Measurements from ENCODE around the gene FCAMR.

The FCAMR gene, protein sequence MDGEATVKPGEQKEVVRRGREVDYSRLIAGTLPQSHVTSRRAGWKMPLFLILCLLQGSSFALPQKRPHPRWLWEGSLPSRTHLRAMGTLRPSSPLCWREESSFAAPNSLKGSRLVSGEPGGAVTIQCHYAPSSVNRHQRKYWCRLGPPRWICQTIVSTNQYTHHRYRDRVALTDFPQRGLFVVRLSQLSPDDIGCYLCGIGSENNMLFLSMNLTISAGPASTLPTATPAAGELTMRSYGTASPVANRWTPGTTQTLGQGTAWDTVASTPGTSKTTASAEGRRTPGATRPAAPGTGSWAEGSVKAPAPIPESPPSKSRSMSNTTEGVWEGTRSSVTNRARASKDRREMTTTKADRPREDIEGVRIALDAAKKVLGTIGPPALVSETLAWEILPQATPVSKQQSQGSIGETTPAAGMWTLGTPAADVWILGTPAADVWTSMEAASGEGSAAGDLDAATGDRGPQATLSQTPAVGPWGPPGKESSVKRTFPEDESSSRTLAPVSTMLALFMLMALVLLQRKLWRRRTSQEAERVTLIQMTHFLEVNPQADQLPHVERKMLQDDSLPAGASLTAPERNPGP

DNA sequence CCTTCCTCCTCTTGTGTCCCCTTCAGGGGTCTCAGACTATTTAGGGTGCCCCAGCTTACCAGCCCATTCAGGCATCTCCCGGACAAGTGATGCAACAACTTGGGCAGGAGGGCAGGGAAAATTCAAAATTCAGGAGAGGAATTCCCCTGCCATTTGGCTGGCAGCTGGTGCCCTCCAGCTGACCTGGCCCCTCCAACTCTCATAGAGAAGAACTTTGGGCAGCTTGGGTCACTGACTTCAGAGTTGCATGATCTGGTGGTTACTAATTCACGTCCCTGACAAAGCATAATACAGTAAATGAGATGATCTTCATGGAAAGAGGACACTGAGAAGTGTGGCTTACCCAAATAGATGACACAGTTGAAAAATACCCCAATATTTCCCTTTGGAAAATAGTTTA, at the start of gene FCAMR:
FCAMR (minus strand) TSS at position 15 of the 400 bp plus-strand sequence. CDS start 335 bp downstream, outside the sequence.
- DNase-seq (ENCODE audit: low read depth, low spot score), result no peak
- Histone ChIP-seq H3K9me3 (ENCODE audit: insufficient read depth, low read length) (no peaks in the 10 kb centered on the region), H3K36me3 (ENCODE audit: insufficient read depth, insufficient read length, low read length) (no peaks in the 10 kb centered on the region), H3K9ac (ENCODE audit: insufficient read length, low read depth) (no peak within 1 kb of the TSS), H3K4me1 (ENCODE audit: insufficient read depth, insufficient read length) (no peaks in the 10 kb centered on the region), H3K4me3 (ENCODE audit: insufficient read length, low read depth) (no peak within 1 kb of the TSS), H3K27me3 (ENCODE audit: insufficient read depth, insufficient read length) (no peaks in the 10 kb centered on the region)
- TF ChIP-seq SUZ12 (IDR thresholded peaks at IDR 0.05; ENCODE audit: extremely low read depth, insufficient read depth, insufficient read length) (no peak), ZNF274 (IDR thresholded peaks at IDR 0.05; ENCODE audit: low read depth, low read length) (no peak), YY1 (IDR thresholded peaks at IDR 0.05; ENCODE audit: insufficient read depth, insufficient read length) (no peak)

DNA sequence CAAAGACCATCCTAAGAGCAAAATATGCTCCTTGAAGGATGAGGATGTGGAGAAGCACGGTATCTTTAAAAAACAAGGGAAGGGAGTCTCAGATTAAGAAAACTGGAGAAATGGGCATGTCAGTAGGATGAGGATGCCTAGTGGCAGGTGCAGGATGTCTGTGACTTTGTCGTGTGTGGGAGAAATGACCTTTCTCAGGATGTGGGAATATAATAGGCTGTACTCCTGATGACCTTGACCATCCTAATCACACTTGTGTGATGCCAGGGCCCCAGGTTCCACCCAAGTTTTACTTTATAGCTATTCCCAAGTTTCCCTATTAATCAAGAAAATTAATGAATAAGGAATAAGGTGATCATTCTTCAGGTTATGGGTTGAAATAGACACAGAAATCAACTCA, 49.4 kb upstream of the FCAMR start:
- Histone ChIP-seq H3K4me3 (ENCODE audit: insufficient read length, low read depth) (no peak overlapping the region), H3K36me3 (ENCODE audit: insufficient read depth, insufficient read length, low read length) (no peaks in the 10 kb centered on the region), H3K9me3 (ENCODE audit: insufficient read depth, low read length) (no peaks in the 10 kb centered on the region), H3K9ac (ENCODE audit: insufficient read length, low read depth) (no peak overlapping the region), H3K4me1 (ENCODE audit: insufficient read depth, insufficient read length) (no peaks in the 10 kb centered on the region), H3K27me3 (ENCODE audit: insufficient read depth, insufficient read length) (no peaks in the 10 kb centered on the region)
- DNase-seq (ENCODE audit: low read depth, low spot score), result no peak
- no peak for TF ChIP-seq SUZ12 (IDR thresholded peaks at IDR 0.05; ENCODE audit: extremely low read depth, insufficient read depth, insufficient read length)
- no peak for TF ChIP-seq YY1 (IDR thresholded peaks at IDR 0.05; ENCODE audit: insufficient read depth, insufficient read length)
- no peak for TF ChIP-seq ZNF274 (IDR thresholded peaks at IDR 0.05; ENCODE audit: low read depth, low read length)

DNA sequence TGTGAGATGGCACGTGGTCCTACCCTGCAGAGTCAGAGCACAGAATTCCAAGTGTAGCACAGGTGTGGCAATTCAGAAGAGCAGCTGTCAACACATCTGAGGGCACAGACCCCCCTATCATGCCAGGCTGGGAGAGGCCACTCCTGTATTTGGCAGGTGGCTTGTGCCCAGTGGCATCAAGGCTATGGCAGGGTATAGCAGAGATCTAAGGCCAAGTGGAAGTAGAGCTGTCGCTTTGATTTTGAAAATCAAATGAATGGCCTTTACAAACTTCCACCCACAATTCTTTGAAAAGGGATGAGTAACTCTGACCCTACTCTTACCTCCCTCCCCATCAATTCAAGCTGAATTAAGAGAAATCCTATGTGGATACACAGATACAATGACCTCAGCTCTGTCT, 48.9 kb upstream of the FCAMR start:
- Histone ChIP-seq H3K9me3 (ENCODE audit: insufficient read depth, low read length) (no peaks in the 10 kb centered on the region), H3K4me3 (ENCODE audit: insufficient read length, low read depth) (no peak overlapping the region), H3K27me3 (ENCODE audit: insufficient read depth, insufficient read length) (no peaks in the 10 kb centered on the region), H3K36me3 (ENCODE audit: insufficient read depth, insufficient read length, low read length) (no peaks in the 10 kb centered on the region), H3K9ac (ENCODE audit: insufficient read length, low read depth) (no peak overlapping the region), H3K4me1 (ENCODE audit: insufficient read depth, insufficient read length) (no peaks in the 10 kb centered on the region)
- no peak for TF ChIP-seq ZNF274 (IDR thresholded peaks at IDR 0.05; ENCODE audit: low read depth, low read length)
- no peak for TF ChIP-seq YY1 (IDR thresholded peaks at IDR 0.05; ENCODE audit: insufficient read depth, insufficient read length)
- no peak for DNase-seq (ENCODE audit: low read depth, low spot score)

DNA sequence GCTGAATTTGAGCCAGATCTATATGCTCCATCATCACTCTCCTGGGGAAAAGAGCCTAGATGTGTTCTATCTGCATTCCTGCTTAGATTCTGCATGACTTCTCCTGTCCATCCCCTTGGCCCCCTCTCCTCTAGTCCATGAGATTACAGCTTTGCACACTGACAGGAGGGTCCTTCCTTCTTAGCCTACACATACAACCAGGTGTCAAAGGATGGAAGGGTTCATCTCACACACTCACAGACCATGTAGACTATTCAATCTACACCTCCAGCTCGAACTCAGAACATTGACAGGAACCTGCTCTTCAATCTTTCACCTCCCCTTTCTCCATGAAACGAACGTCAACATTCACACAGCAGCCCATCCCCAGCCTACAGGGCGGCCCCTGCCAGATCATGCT, 48.4 kb upstream of the FCAMR start:
- H3K27me3 ChIP-seq (ENCODE audit: insufficient read depth, insufficient read length), result no peaks in the 10 kb centered on the region
- H3K9me3 ChIP-seq (ENCODE audit: insufficient read depth, low read length), result no peaks in the 10 kb centered on the region
- no peaks in the 10 kb centered on the region for H3K4me1 ChIP-seq (ENCODE audit: insufficient read depth, insufficient read length)
- H3K36me3 ChIP-seq (ENCODE audit: insufficient read depth, insufficient read length, low read length), result no peaks in the 10 kb centered on the region
- DNase-seq (ENCODE audit: low read depth, low spot score), result no peak
- H3K4me3 ChIP-seq (ENCODE audit: insufficient read length, low read depth), result no peak overlapping the region
- no peak for TF ChIP-seq SUZ12 (IDR thresholded peaks at IDR 0.05; ENCODE audit: extremely low read depth, insufficient read depth, insufficient read length)
- no peak for TF ChIP-seq YY1 (IDR thresholded peaks at IDR 0.05; ENCODE audit: insufficient read depth, insufficient read length)
- no peak for TF ChIP-seq ZNF274 (IDR thresholded peaks at IDR 0.05; ENCODE audit: low read depth, low read length)
- H3K9ac ChIP-seq (ENCODE audit: insufficient read length, low read depth), result no peak overlapping the region

DNA sequence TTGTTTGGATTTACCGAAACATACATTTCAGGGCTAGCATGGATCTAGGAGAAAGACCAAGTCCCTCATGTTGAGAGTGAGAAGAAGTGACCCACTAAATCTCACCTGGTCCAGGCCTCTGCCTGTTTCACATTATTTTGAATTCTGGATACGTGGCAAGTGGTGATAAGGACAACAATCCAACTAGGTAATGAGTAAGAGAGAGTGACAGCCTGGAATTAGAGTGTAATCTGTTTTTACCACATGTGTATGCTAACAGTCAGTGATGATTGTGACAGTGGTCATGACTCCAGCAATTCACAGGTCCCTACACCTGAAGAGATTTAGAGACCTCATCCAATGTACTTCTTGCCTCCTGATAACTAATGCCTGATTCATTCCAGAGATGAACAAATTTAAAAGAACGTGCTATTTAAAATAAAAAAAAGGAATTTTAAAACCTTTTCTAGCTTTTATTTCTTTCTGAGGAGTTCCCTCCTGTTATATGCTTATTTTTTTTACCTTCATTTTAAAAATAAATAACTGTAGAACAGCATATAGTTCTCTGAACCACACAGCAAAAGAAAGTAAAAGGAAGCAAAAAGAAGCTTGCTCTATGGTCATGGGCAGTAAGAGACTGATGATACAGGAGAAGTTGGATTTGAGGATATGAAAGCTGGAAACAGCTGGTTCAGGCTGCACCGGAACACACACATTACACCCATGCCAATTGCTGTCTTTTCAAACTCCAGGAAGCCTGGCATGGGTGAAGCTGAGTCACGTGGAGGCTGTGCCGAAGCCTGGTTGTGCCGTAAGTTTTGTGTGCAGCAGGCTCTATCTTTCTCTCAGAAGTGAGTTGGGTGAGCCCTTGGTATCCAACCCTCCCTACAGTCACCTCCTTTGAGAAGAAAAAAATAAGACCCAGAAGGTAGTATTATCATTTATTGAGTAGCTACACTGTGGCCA, 47.6 kb upstream of the FCAMR start:
- H3K4me1 ChIP-seq (ENCODE audit: insufficient read depth, insufficient read length), result no peaks in the 10 kb centered on the region
- no peaks in the 10 kb centered on the region for H3K36me3 ChIP-seq (ENCODE audit: insufficient read depth, insufficient read length, low read length)
- H3K4me3 ChIP-seq (ENCODE audit: insufficient read length, low read depth), result no peak overlapping the region
- DNase-seq (ENCODE audit: low read depth, low spot score), result no peak
- H3K9me3 ChIP-seq (ENCODE audit: insufficient read depth, low read length), result no peaks in the 10 kb centered on the region
- H3K9ac ChIP-seq (ENCODE audit: insufficient read length, low read depth), result no peak overlapping the region
- H3K27me3 ChIP-seq (ENCODE audit: insufficient read depth, insufficient read length), result no peaks in the 10 kb centered on the region
- no peak for TF ChIP-seq SUZ12 (IDR thresholded peaks at IDR 0.05; ENCODE audit: extremely low read depth, insufficient read depth, insufficient read length)
- no peak for TF ChIP-seq ZNF274 (IDR thresholded peaks at IDR 0.05; ENCODE audit: low read depth, low read length)
- TF ChIP-seq YY1 (IDR thresholded peaks at IDR 0.05; ENCODE audit: insufficient read depth, insufficient read length), result no peak

DNA sequence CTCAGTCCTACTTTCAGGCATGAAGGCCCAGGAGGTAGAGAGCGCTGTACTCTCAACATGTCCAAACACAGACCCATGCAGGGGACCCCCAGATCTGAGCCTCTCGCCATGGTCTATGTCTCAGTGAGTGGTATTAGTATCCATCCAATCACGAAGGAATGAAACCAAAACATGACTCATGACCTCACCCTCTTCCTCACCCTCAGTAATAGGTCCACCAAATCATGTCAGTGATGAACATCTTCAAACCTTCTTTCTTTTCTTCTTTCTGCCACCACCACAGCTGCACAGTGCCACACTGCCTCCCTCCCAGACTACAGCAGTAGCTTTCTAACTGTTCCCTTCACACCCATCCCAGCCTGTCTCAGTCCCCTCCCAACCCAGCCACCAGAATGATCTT, 45.5 kb upstream of the FCAMR start:
- H3K27me3 ChIP-seq (ENCODE audit: insufficient read depth, insufficient read length), result no peaks in the 10 kb centered on the region
- H3K4me1 ChIP-seq (ENCODE audit: insufficient read depth, insufficient read length), result no peaks in the 10 kb centered on the region

More for the DNA sequence above, 45.5 kb upstream of the FCAMR start:
- Histone ChIP-seq H3K4me3 (ENCODE audit: insufficient read length, low read depth) (no peak overlapping the region), H3K9me3 (ENCODE audit: insufficient read depth, low read length) (no peaks in the 10 kb centered on the region), H3K9ac (ENCODE audit: insufficient read length, low read depth) (no peak overlapping the region), H3K36me3 (ENCODE audit: insufficient read depth, insufficient read length, low read length) (no peaks in the 10 kb centered on the region)
- TF ChIP-seq ZNF274 (IDR thresholded peaks at IDR 0.05; ENCODE audit: low read depth, low read length), result no peak
- no peak for TF ChIP-seq SUZ12 (IDR thresholded peaks at IDR 0.05; ENCODE audit: extremely low read depth, insufficient read depth, insufficient read length)
- TF ChIP-seq YY1 (IDR thresholded peaks at IDR 0.05; ENCODE audit: insufficient read depth, insufficient read length), result no peak
- no peak for DNase-seq (ENCODE audit: low read depth, low spot score)

Data from NT2/D1 (cell line).